H9 (cell line): ENCODE measurements around the gene MAN1A1. TPM values are rescaled to one million over a fixed set of nuclear protein-coding genes. Genes with fewer than 3 reads are reported as not detected.
A peak's percentile ranks its signal among the peaks of the same experiment; 100 is the strongest.

ENCODE experiments used
- DNase-seq: peaks from one replicate; pipeline ENCODE4 v3.0.0-alpha.2; 2017
- H2AFZ ChIP-seq: one replicate; pipeline ENCODE4 v1.6.1; 2013; ENCODE audit warnings: mild to moderate bottlenecking, low read length, control low read depth, moderate library complexity
- H2AK5ac ChIP-seq: 2 replicates; pipeline ENCODE4 v1.6.1; 2013; ENCODE audit warnings: low read length, control low read depth, mixed read lengths; ENCODE audit not compliant: insufficient read length
- H2BK120ac ChIP-seq: one replicate; pipeline ENCODE4 v1.6.1; 2013; ENCODE audit warnings: low read depth, mild to moderate bottlenecking, low read length, control low read depth, inconsistent platforms; ENCODE audit not compliant: poor library complexity, severe bottlenecking
- H2BK12ac ChIP-seq: 2 replicates; pipeline ENCODE4 v1.6.1; 2013; ENCODE audit warnings: low read length, control low read depth, mixed read lengths, low read depth; ENCODE audit not compliant: insufficient read length
- H2BK15ac ChIP-seq: 2 replicates; pipeline ENCODE4 v1.6.1; 2013; ENCODE audit warnings: low read depth, low read length, control low read depth
- H2BK20ac ChIP-seq: one replicate; pipeline ENCODE4 v1.6.1; 2013; ENCODE audit warnings: low read depth, mild to moderate bottlenecking, low read length, control low read depth, inconsistent platforms; ENCODE audit not compliant: poor library complexity, severe bottlenecking
- H2BK5ac ChIP-seq: 2 replicates; pipeline ENCODE4 v1.6.1; 2013; ENCODE audit warnings: low read length, control low read depth, mixed read lengths; ENCODE audit not compliant: insufficient read length
- H3K14ac ChIP-seq: 2 replicates; pipeline ENCODE4 v1.6.1; 2013; ENCODE audit warnings: low read length, control low read depth; ENCODE audit not compliant: insufficient read depth
- H3K18ac ChIP-seq: 2 replicates; pipeline ENCODE4 v1.6.1; 2013; ENCODE audit warnings: low read depth, mild to moderate bottlenecking, mixed read lengths, low read length, control low read depth; ENCODE audit not compliant: insufficient read length
- H3K23ac ChIP-seq: 2 replicates; pipeline ENCODE4 v1.6.1; 2013; ENCODE audit warnings: low read length, control low read depth, mixed read lengths, low read depth; ENCODE audit not compliant: insufficient read length
- H3K23me2 ChIP-seq: 2 replicates; pipeline ENCODE4 v1.6.1; 2013; ENCODE audit warnings: low read depth, mild to moderate bottlenecking, mixed read lengths, low read length, control low read depth; ENCODE audit not compliant: insufficient read length, poor library complexity, severe bottlenecking
- H3K27ac ChIP-seq: 2 replicates; pipeline ENCODE4 v1.5.1; 2013; ENCODE audit warnings: low read length, control low read depth, mixed read lengths, low read depth; ENCODE audit not compliant: insufficient read length
- H3K27me3 ChIP-seq: 2 replicates; pipeline ENCODE4 v1.6.1; 2013; ENCODE audit warnings: low read length, control low read depth, inconsistent platforms; ENCODE audit not compliant: insufficient read depth
- H3K4ac ChIP-seq: 2 replicates; pipeline ENCODE4 v1.6.1; 2013; ENCODE audit warnings: low read depth, mild to moderate bottlenecking, control low read depth, inconsistent platforms, low read length, moderate library complexity
- H3K4me1 ChIP-seq: 2 replicates; pipeline ENCODE4 v1.6.1; 2013; ENCODE audit warnings: low read length, control low read depth, inconsistent platforms; ENCODE audit not compliant: insufficient read depth
- H3K4me2 ChIP-seq: 2 replicates; pipeline ENCODE4 v1.6.1; 2013; ENCODE audit warnings: low read length, control low read depth, mixed read lengths; ENCODE audit not compliant: insufficient read length, insufficient read depth
- H3K56ac ChIP-seq: 2 replicates; pipeline ENCODE4 v1.6.1; 2013; ENCODE audit warnings: low read depth, mild to moderate bottlenecking, mixed read lengths, low read length, control low read depth; ENCODE audit not compliant: insufficient read length
- H3K79me1 ChIP-seq: 2 replicates; pipeline ENCODE4 v1.6.1; 2013; ENCODE audit warnings: low read depth, mild to moderate bottlenecking, moderate library complexity, low read length, control low read depth, inconsistent platforms; ENCODE audit not compliant: insufficient read depth, poor library complexity, severe bottlenecking
- H3K79me2 ChIP-seq: 2 replicates; pipeline ENCODE4 v1.6.1; 2013; ENCODE audit warnings: low read length, control low read depth, inconsistent platforms; ENCODE audit not compliant: insufficient read depth
- H3K9ac ChIP-seq: 2 replicates; pipeline ENCODE4 v1.6.1; 2013; ENCODE audit warnings: low read length, control low read depth, mixed read lengths; ENCODE audit not compliant: insufficient read length; ENCODE audit errors: extremely low read depth
- H3K9me3 ChIP-seq: one replicate; pipeline ENCODE4 v1.6.1; 2013; ENCODE audit warnings: low read depth, low read length, inconsistent platforms; ENCODE audit not compliant: control insufficient read depth
- H3T11ph ChIP-seq: one replicate; pipeline ENCODE4 v1.6.1; 2013; ENCODE audit warnings: mild to moderate bottlenecking, low read length, control low read depth, inconsistent platforms
- H4K20me1 ChIP-seq: one replicate; pipeline ENCODE4 v1.6.1; 2013; ENCODE audit not compliant: control insufficient read depth, insufficient read length, insufficient read depth
- H4K5ac ChIP-seq: 2 replicates; pipeline ENCODE4 v1.6.1; 2013; ENCODE audit warnings: low read depth, mild to moderate bottlenecking, mixed read lengths, low read length, control low read depth; ENCODE audit not compliant: insufficient read length
- H4K8ac ChIP-seq: replicated peaks from 2 replicates; pipeline ENCODE4 v1.6.1; 2013; ENCODE audit warnings: low read length, control low read depth, mixed read lengths, low read depth; ENCODE audit not compliant: insufficient read length
- H4K91ac ChIP-seq: 2 replicates; pipeline ENCODE4 v1.6.1; 2013; ENCODE audit warnings: low read depth, mild to moderate bottlenecking, moderate library complexity, mixed read lengths, low read length, control low read depth; ENCODE audit not compliant: insufficient read length
- H3K27ac Mint-ChIP-seq, 3 experiments: 2 replicates in 2 of 3; 3 replicates in 1 of 3; pipeline ENCODE4 v1.8.0; 2020 to 2021; ENCODE audit warnings: mixed read lengths in 3 of 3, mild to moderate bottlenecking in 1 of 3, moderate library complexity in 1 of 3
- H3K27me3 Mint-ChIP-seq: 2 replicates; pipeline ENCODE4 v1.8.0; 2021; ENCODE audit warnings: low read depth, mild to moderate bottlenecking, moderate library complexity, mixed read lengths
- H3K36me3 Mint-ChIP-seq, 3 experiments: 2 replicates in 2 of 3; 3 replicates in 1 of 3; pipeline ENCODE4 v1.8.0; 2020 to 2021; ENCODE audit warnings: low read depth in 3 of 3, mixed read lengths in 3 of 3; ENCODE audit not compliant: insufficient read depth in 1 of 3
- H3K4me1 Mint-ChIP-seq, 2 experiments: 2 replicates each; pipeline ENCODE4 v1.8.0; 2020; ENCODE audit warnings: mixed read lengths in 2 of 2
- H3K4me3 Mint-ChIP-seq, 2 experiments: 2 replicates in 1 of 2; 3 replicates in 1 of 2; pipeline ENCODE4 v1.8.0; 2020 to 2021; ENCODE audit warnings: mild to moderate bottlenecking in 2 of 2, mixed read lengths in 2 of 2, moderate library complexity in 1 of 2
- H3K9me3 Mint-ChIP-seq, 2 experiments: 2 replicates in 1 of 2; 3 replicates in 1 of 2; pipeline ENCODE4 v1.8.0; 2020; ENCODE audit warnings: mild to moderate bottlenecking in 2 of 2, mixed read lengths in 2 of 2, moderate library complexity in 1 of 2
- CTCF ChIP-seq: fragments of 200-600 bp; sonication (generic); conservative IDR thresholded peaks from 3 replicates; pipeline ENCODE4 v1.8.0; 2021; ENCODE audit warnings: antibody characterized with exemption, mild to moderate bottlenecking
- WGBS: extraction: QIAGEN DNeasy Blood & Tissue Kit; methylation state at CpG from one replicate; pipeline ENCODE4 v1.1.7; 2013; ENCODE audit warnings: missing lambda C conversion rate, low lambda C conversion rate, mixed read lengths; ENCODE audit not compliant: insufficient read length; ENCODE audit errors: extremely low coverage; 5-methylcytosine and 5-hydroxymethylcytosine counted together
- total RNA-seq: library from RNA; stranded (reverse); gene quantifications from 2 replicates; pipeline ENCODE4 v1.2.1, GENCODE V29; 2021

The MAN1A1 gene
- total RNA-seq, 1 experiment from 2014 or later: 1.6 TPM

DNA sequence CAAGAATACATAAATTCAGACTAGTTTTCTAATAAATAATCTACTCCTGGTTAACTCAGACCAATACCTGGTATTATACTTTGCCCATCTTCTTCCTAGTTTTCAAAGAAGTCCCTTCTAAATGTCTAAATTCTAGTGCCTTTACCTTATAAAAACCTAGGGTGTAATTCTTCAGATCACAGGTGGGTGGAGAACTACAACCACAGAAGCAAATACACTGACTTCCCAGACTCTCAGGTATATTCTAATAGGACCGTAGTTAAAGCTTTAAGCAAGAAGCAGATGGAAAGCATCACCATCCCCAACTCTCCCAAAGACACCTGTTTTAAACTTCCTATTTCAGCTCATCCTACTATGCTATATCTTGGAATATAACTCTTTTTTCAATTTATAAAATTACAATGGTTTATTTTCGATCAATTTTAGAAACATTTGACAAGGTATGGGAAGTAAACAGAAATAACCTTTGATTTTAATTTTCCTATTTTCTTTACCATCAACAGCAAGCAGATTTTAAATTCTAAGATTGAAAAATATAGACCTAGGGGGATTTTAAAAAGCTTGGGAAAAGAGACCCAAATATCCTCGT lies 15.8 kb downstream of the MAN1A1 start:
- no peak for DNase-seq
- no peaks in the 10 kb centered on the region for H3K27me3 Mint-ChIP-seq

More for the DNA sequence above, 15.8 kb downstream of the MAN1A1 start:
- Mint-ChIP-seq H3K36me3 (no peaks in the 10 kb centered on the region), H3K9me3 (no peaks in the 10 kb centered on the region), H3K4me3 (no peak overlapping the region), H3K27ac (no peak overlapping the region), H3K4me1 (peaks cover 9 to 16% of the 10 kb centered on the region in 2 experiments)
- H3K23ac ChIP-seq: no peak overlapping the region
- H2BK120ac ChIP-seq: no peak overlapping the region
- no peak overlapping the region for H3T11ph ChIP-seq
- no peak overlapping the region for H2AFZ ChIP-seq
- no peak overlapping the region for H3K9ac ChIP-seq
- H2BK12ac ChIP-seq: no peak overlapping the region
- no peak overlapping the region for H3K4ac ChIP-seq
- no peaks in the 10 kb centered on the region for H3K79me1 ChIP-seq
- no peak overlapping the region for H2BK20ac ChIP-seq
- H4K20me1 ChIP-seq: no peaks in the 10 kb centered on the region
- H3K27me3 ChIP-seq: no peaks in the 10 kb centered on the region
- no peak overlapping the region for H3K18ac ChIP-seq
- H3K4me1 ChIP-seq: no peaks in the 10 kb centered on the region; the same call in 1 of the 2 replicates
- H3K56ac ChIP-seq: no peak overlapping the region
- H3K23me2 ChIP-seq: no peaks in the 10 kb centered on the region
- no CpG with 5 or more reads among the region's 3 CpGs for WGBS
- TF ChIP-seq CTCF: peak; percentile 74
- H4K8ac ChIP-seq: no peak overlapping the region
- H3K9me3 ChIP-seq: no peaks in the 10 kb centered on the region
- H3K79me2 ChIP-seq: no peaks in the 10 kb centered on the region
- no peak overlapping the region for H4K91ac ChIP-seq
- no peak overlapping the region for H3K14ac ChIP-seq
- H2BK15ac ChIP-seq: no peak overlapping the region
- no peak overlapping the region for H2BK5ac ChIP-seq
- no peak overlapping the region for H4K5ac ChIP-seq
- no peak overlapping the region for H3K27ac ChIP-seq
- no peak overlapping the region for H2AK5ac ChIP-seq
- no peak overlapping the region for H3K4me2 ChIP-seq
